ENCODE measurements around the gene NANOG.
"Not testable (repeated sequence)": the region's sequence is repeated elsewhere in the genome, so short reads cannot be mapped to it uniquely, and the experiment has no call there.

NANOG gene

GRCh38 chr12:7788884-7789528 is at the start of gene NANOG:
TSS of gene NANOG (plus strand) at chr12:7789402. CDS start at chr12:7789615, 213 bp downstream.
- DNase-seq = not testable (repeated sequence)

GRCh38 chr12:7747246-7747645 is 42.0 kb upstream of the NANOG start, which contains the start of gene CLEC4C:
TSS of gene CLEC4C (minus strand) at chr12:7747375. CDS start at chr12:7747348, 27 bp downstream.
- DNase-seq = no peak

DNA sequence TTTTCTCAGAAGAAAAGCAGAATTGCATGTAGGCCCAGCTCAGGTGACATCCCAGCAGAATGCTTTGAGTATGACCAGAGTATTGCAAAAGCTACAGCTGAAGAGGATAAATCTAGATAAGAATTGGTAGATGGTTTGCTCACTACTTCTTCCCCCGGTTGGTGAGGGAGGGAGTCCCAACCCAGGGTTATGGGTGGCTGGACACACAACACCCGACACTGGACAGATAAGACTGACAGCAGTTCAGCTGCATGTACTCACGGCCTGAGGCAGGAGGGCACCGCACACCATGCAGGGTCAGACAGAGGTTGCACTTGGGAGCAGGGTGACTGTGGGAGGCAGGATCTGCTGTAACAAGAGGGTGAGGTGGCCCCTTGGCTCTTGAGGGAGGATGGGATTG is 40.4 kb upstream of the NANOG start:
- DNase-seq = no peak

DNA sequence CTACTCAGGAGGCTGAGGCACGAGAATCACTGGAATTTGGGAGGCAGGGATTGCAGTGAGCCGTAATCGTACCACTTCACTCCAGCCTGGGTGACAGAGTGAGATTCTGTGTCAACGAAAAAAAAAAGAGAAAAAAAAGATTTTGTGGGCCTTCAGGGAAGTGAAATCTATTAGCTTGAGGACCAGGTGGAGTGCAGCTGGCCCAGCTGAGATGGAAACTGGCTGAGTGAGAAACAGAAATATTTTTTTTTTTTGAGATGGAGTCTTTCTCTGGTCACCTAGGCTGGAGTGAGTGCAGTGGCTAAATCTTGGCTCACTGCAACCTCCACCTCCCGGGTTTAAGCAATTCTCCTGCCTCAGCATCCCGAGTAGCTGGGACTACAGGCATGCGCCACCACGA is 39.8 kb upstream of the NANOG start:
- DNase-seq = no peak

- DNase-seq = no peak
Measured at GRCh38 chr12:7750350-7750749, 38.9 kb upstream of the NANOG start.

- DNase-seq = no peak
Measured at GRCh38 chr12:7751394-7751793, 37.8 kb upstream of the NANOG start.

- not testable (repeated sequence) for DNase-seq
Measured at GRCh38 chr12:7751941-7752922, 37.0 kb upstream of the NANOG start.

- peak in 1 of 2 experiments; percentile 17 for DNase-seq
Measured at GRCh38 chr12:7755668-7756067, 33.5 kb upstream of the NANOG start.

DNA sequence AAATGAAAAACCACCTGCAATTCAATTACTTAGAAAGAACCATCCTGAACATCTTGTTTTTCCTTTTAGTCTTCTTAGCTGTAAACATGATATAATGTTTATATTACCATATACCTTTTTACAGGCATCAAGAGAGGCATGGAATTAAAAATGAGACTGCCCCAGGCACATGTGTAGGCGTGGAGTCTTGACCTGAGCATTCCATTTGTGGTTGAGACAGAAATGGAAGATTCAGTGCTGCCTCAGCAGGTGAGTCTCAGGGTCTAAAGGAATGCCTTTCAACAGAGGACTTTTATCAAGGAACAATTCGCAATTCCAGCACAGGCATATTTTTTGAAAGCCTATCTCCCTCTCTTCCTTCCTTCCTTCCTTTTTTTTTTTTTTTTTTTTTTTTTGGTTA is 32.2 kb upstream of the NANOG start:
- no peak for DNase-seq

- no peak for DNase-seq
Measured at GRCh38 chr12:7758766-7759140, 30.4 kb upstream of the NANOG start.

GRCh38 chr12:7769999-7770398 is 19.2 kb upstream of the NANOG start:
- no peak for DNase-seq

GRCh38 chr12:7781274-7781673 is 7.9 kb upstream of the NANOG start:
- no peak for DNase-seq

- no peak for DNase-seq
Measured at GRCh38 chr12:7782055-7782454, 7.1 kb upstream of the NANOG start.

DNA sequence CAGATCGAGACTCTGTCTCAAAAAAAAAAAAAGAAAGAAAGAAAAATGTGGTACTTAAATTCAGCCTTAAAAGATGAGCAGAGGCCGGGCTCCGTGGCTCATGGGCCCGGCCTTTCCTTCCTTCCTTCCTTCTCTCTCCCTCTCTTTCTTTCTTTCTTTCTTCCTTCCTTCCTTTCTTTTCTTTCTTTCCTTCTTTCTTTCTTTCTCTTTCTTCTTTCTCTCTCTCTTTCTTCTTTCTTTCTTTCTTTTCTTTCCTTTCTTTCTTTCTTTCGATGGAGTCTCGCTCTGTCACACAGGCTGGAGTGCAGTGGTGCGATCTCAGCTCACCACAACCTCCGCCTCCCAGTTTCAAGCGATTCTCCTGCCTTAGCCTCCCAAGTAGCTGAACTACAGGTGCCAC is 5.8 kb upstream of the NANOG start:
- not testable (repeated sequence) for DNase-seq

GRCh38 chr12:7784701-7785100 is 4.5 kb upstream of the NANOG start:
- DNase-seq = no peak

GRCh38 chr12:7787574-7788293 is 1.5 kb upstream of the NANOG start:
- DNase-seq = no peak

DNA sequence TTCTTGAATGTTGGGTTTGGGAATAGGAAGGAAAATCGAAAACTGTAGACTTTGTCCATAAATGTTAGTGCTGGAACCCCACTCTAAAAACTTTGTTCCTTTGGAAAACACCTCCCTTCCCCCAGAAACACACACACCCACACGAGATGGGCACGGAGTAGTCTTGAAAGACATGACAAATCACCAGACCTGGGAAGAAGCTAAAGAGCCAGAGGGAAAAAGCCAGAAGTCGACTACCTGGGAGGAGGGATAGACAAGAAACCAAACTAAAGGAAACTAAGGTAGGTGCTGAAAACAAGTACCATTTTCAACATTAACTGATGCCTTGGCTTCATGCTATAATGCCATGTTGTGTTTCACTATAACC is 925 bp upstream of the NANOG start:
- DNase-seq = no peak

DNA sequence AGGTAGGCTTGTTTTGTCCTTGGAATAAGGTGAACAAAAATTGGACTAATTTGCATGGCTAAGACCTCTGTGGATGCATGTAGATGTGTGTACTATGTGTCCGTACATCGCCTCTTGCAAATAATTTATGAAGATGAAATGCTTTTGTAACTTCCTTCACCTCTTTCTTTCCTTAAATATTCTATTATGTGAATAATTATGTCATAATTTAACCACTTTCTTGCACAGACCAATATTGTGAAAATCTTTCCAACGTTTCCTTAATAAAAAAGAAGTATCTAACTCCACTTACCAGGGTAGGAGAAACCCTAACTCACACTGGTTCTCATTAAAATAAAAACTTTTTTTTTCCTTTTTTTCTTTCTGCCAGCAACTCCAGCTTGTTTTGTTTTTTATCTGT is 4.0 kb downstream of the NANOG start:
- no peak for DNase-seq

GRCh38 chr12:7797269-7797668 is 8.1 kb downstream of the NANOG start:
- not testable (repeated sequence) for DNase-seq

GRCh38 chr12:7797698-7798398 is 8.6 kb downstream of the NANOG start:
- DNase-seq = no peak

DNA sequence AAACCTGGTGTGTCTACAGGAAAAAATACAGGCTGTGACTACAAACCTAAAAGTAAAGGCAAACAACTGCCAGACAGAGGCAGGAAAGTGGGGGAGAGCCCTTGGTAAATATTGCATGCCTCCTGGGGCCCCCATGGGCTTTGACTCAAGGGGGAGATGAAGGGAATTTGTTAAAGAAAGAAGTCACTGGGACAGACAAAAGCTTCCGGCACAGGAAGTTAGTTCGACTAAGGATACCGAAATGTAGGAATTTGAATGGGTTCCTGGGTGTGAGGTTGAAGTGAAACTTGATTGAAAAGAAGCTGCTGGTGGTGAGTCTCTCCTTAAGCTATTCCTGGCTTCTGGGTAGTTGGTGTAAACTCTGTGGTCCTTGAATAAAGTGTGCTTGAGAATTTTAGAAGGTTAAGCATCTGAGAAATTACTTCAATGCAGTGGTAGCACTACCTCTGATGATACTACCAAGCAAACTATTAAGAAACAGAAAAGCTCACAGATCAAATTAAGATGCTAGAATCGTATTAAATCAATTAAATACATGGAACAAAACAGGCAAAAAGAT is 9.6 kb downstream of the NANOG start:
- DNase-seq = not testable (repeated sequence)

- DNase-seq = no peak
Measured at GRCh38 chr12:7801460-7801859, 12.3 kb downstream of the NANOG start.

All from activated T-cell treated with anti-CD3 and anti-CD28 coated beads, Interleukin-2, amount 50 U/mL, for 48 hours (primary cell).